Upper lobe of right lung (tissue), 1 donor: ENCODE data around the gene RAD51B. TPM values are rescaled to one million over a fixed set of nuclear protein-coding genes. Genes with fewer than 3 reads are reported as not detected.

Experiments
- ATAC-seq: fragments of 200-7000 bp; cut with Tn5 transposase; one replicate; pipeline ENCODE4 v1.9.1; 2020; ENCODE audit warnings: mild to moderate bottlenecking, moderate library complexity
- DNase-seq: peaks from one replicate; pipeline ENCODE4 v3.0.0-alpha.2; 2020
- H3K27ac ChIP-seq: fragments of 200-600 bp; one replicate; pipeline ENCODE4 v1.8.0; 2022
- H3K27me3 ChIP-seq: fragments of 200-600 bp; one replicate; pipeline ENCODE4 v1.8.0; 2022; ENCODE audit warnings: mild to moderate bottlenecking
- H3K36me3 ChIP-seq: fragments of 200-600 bp; one replicate; pipeline ENCODE4 v1.8.0; 2022
- H3K4me1 ChIP-seq: fragments of 200-600 bp; one replicate; pipeline ENCODE4 v1.8.0; 2022
- H3K4me3 ChIP-seq: fragments of 200-600 bp; one replicate; pipeline ENCODE4 v1.8.0; 2022; ENCODE audit warnings: mild to moderate bottlenecking
- H3K9me3 ChIP-seq: fragments of 200-600 bp; one replicate; pipeline ENCODE4 v1.8.0; 2022
- intact Hi-C: fragments of 100-400 bp; cut with DNase I; formaldehyde crosslinking; loops from one replicate; pipeline ENCODE4 v1.11.0; 2022
- total RNA-seq: library from RNA; stranded (reverse); fragmentation: NEBNext Ultra II Directional; extraction: Animal tissue kit (Norgen Biotek cat#: 25700); gene quantifications from one replicate; pipeline ENCODE4 v1.2.1, GENCODE V29; 2021
- TF ChIP-seq, protein P1 (sequence below): fragments of 200-600 bp; IDR thresholded peaks from one replicate; pipeline ENCODE4 v1.8.0; 2022; ENCODE audit warnings: antibody characterized with exemption
- donor health status: DM: no; HTN: yes; CAD: no; lungs with severe emphysema.

Gene RAD51B
- total RNA-seq, 1 donor from 2014 or later = 11.5 TPM

DNA sequence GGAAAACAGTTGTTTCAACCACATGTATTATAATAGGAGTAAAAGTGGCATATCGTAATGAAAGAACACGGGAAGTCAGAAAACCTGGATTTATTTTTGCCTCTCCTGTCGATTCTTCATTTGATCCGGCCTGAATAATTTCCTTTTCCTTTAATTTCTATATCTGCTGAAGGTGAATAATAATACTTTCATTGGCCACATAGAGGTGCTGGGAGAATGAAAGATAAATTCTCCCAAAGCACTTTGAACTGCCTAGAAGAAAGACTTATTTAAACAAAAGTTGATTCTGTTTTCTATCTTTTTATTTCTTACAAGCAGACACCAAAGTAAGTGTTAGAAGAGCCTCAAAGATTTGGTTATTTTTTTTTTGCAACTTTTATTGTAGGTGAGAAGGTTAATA lies 339.1 kb downstream of the RAD51B start:
- H3K9me3 ChIP-seq = no peaks in the 10 kb centered on the region
- no peak overlapping the region for H3K27ac ChIP-seq
- no peak for ATAC-seq
- H3K4me3 ChIP-seq = no peak overlapping the region
- H3K4me1 ChIP-seq = no peaks in the 10 kb centered on the region
- TF ChIP-seq, protein P1, sequence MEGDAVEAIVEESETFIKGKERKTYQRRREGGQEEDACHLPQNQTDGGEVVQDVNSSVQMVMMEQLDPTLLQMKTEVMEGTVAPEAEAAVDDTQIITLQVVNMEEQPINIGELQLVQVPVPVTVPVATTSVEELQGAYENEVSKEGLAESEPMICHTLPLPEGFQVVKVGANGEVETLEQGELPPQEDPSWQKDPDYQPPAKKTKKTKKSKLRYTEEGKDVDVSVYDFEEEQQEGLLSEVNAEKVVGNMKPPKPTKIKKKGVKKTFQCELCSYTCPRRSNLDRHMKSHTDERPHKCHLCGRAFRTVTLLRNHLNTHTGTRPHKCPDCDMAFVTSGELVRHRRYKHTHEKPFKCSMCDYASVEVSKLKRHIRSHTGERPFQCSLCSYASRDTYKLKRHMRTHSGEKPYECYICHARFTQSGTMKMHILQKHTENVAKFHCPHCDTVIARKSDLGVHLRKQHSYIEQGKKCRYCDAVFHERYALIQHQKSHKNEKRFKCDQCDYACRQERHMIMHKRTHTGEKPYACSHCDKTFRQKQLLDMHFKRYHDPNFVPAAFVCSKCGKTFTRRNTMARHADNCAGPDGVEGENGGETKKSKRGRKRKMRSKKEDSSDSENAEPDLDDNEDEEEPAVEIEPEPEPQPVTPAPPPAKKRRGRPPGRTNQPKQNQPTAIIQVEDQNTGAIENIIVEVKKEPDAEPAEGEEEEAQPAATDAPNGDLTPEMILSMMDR = no peak
- H3K27me3 ChIP-seq = no peaks in the 10 kb centered on the region
- no peaks in the 10 kb centered on the region for H3K36me3 ChIP-seq
- DNase-seq = no peak
- intact Hi-C loops = no loop called here

- peaks cover 11% of the 10 kb centered on the region for H3K4me1 ChIP-seq
- no peak overlapping the region for H3K4me3 ChIP-seq
- H3K27ac ChIP-seq = no peak overlapping the region
- intact Hi-C loops = loop anchor here (10.0 kb wide), 1 partner anchor 65 kb away; no protein-coding TSS in a partner anchor
- DNase-seq = no peak
- TF ChIP-seq, protein P1 = no peak
- H3K36me3 ChIP-seq = no peaks in the 10 kb centered on the region
- no peaks in the 10 kb centered on the region for H3K27me3 ChIP-seq
- no peaks in the 10 kb centered on the region for H3K9me3 ChIP-seq
- ATAC-seq = no peak
Observed at GRCh38 chr14:68159701-68160633, 340.4 kb downstream of the RAD51B start.

GRCh38 chr14:68160779-68161546 lies 341.4 kb downstream of the RAD51B start:
- TF ChIP-seq, protein P1 = no peak
- DNase-seq (no peak), ATAC-seq (no peak)
- H3K36me3 ChIP-seq = no peaks in the 10 kb centered on the region
- peaks cover 11% of the 10 kb centered on the region for H3K4me1 ChIP-seq
- H3K27me3 ChIP-seq = no peaks in the 10 kb centered on the region
- H3K4me3 ChIP-seq = no peak overlapping the region
- no peak overlapping the region for H3K27ac ChIP-seq
- intact Hi-C loops = loop anchor here (10.0 kb wide), 1 partner anchor 64 kb away; no protein-coding TSS in a partner anchor
- H3K9me3 ChIP-seq = no peaks in the 10 kb centered on the region

- DNase-seq = no peak
- intact Hi-C loops = loop anchor here (10.0 kb wide), 1 partner anchor 62 kb away; no protein-coding TSS in a partner anchor
- Histone ChIP-seq H3K27ac (no peak overlapping the region), H3K27me3 (no peaks in the 10 kb centered on the region), H3K9me3 (no peaks in the 10 kb centered on the region), H3K4me3 (no peak overlapping the region), H3K36me3 (no peaks in the 10 kb centered on the region), H3K4me1 (peaks cover 11% of the 10 kb centered on the region)
- no peak for ATAC-seq
- TF ChIP-seq, protein P1 = no peak
Observed at GRCh38 chr14:68162887-68163286, 343.3 kb downstream of the RAD51B start.

DNA sequence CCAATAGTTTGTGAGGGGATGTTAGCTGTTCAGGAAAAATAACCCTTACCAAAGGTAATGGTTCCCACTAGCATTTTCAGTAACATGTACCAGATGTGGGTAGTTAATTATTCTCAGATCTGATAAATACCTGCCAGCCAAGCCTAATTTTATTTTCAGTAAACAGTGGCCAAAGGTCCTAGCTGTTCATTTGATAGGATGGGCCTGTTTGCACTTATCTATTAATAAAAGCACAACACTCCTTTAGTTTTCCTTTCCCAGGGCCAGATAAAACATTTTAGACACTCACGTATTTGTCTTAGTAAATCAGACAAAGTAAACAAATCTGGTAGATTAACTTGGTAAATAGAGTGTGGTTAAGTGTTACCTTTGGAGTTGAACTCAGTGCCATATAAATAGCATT lies 345.1 kb downstream of the RAD51B start:
- peaks cover 18% of the 10 kb centered on the region for H3K4me1 ChIP-seq
- no peaks in the 10 kb centered on the region for H3K36me3 ChIP-seq
- H3K27ac ChIP-seq = no peak overlapping the region
- H3K9me3 ChIP-seq = no peaks in the 10 kb centered on the region
- intact Hi-C loops = loop anchor here (10.0 kb wide), 1 partner anchor 60 kb away; no protein-coding TSS in a partner anchor
- ATAC-seq (no peak), DNase-seq (no peak)
- TF ChIP-seq, protein P1 = no peak
- no peaks in the 10 kb centered on the region for H3K27me3 ChIP-seq
- no peak overlapping the region for H3K4me3 ChIP-seq
